GM21529 (cell line): ENCODE results near the gene VSNL1.

ENCODE experiments used
- ATAC-seq: cut with Tn5 transposase; IDR thresholded peaks from one replicate; pipeline ENCODE4 v1.9.1; 2021; ENCODE audit not compliant: unreplicated experiment

Gene VSNL1

GRCh38 chr2:17540093-17540812 lies at the start of gene VSNL1:
Gene VSNL1 (plus strand): TSS chr2:17540696. CDS start chr2:17592075, 51,379 bp downstream.
- no peak for ATAC-seq

- ATAC-seq = no peak
Observed at GRCh38 chr2:17495590-17495989, 44.9 kb upstream of the VSNL1 start.

GRCh38 chr2:17497718-17498117 lies 42.8 kb upstream of the VSNL1 start:
- no peak for ATAC-seq

- ATAC-seq = no peak
Observed at GRCh38 chr2:17506736-17507616, 33.5 kb upstream of the VSNL1 start.

GRCh38 chr2:17515652-17516051 lies 24.8 kb upstream of the VSNL1 start:
- peak; percentile 37 for ATAC-seq

GRCh38 chr2:17517481-17518211 lies 22.9 kb upstream of the VSNL1 start:
- ATAC-seq = peak; percentile 30

- ATAC-seq = peak; percentile 85
Observed at GRCh38 chr2:17518212-17519154, 22.0 kb upstream of the VSNL1 start, which contains the start of gene RAD51AP2. Gene RAD51AP2 (minus strand): TSS chr2:17518440. CDS start chr2:17518415, 25 bp downstream.

- no peak for ATAC-seq
Observed at GRCh38 chr2:17519486-17519885, 21.0 kb upstream of the VSNL1 start.

GRCh38 chr2:17520761-17521160 lies 19.7 kb upstream of the VSNL1 start:
- ATAC-seq = peak; percentile 29

- no peak for ATAC-seq
Observed at GRCh38 chr2:17521621-17522020, 18.9 kb upstream of the VSNL1 start.

- ATAC-seq = no peak
Observed at GRCh38 chr2:17522303-17522702, 18.2 kb upstream of the VSNL1 start.

GRCh38 chr2:17529771-17530170 lies 10.7 kb upstream of the VSNL1 start:
- no peak for ATAC-seq

GRCh38 chr2:17533546-17533945 lies 7.0 kb upstream of the VSNL1 start:
- ATAC-seq = no peak

- ATAC-seq = no peak
Observed at GRCh38 chr2:17536416-17536815, 4.1 kb upstream of the VSNL1 start.

- ATAC-seq = peak; percentile 27
Observed at GRCh38 chr2:17538022-17538843, 2.3 kb upstream of the VSNL1 start.

- peak; percentile 61 for ATAC-seq
Observed at GRCh38 chr2:17538844-17539554, 1.5 kb upstream of the VSNL1 start.

- ATAC-seq = no peak
Observed at GRCh38 chr2:17539611-17540092, 844 bp upstream of the VSNL1 start.

GRCh38 chr2:17540813-17541530 lies 476 bp downstream of the VSNL1 start:
- ATAC-seq = no peak
